HG02970 (cell line): ENCODE results near the gene C1orf146.
"Not testable (repeated sequence)": the region's sequence is repeated elsewhere in the genome, so short reads cannot be mapped to it uniquely, and the experiment has no call there.

Source experiments
- ATAC-seq: cut with Tn5 transposase; IDR thresholded peaks from one replicate; pipeline ENCODE4 v1.9.1; 2021; ENCODE audit warnings: mild to moderate bottlenecking, moderate library complexity, moderate number of reproducible peaks; ENCODE audit not compliant: unreplicated experiment, low FRiP score

C1orf146 gene

GRCh38 chr1:92217721-92218120 lies at the start of gene C1orf146:
TSS of gene C1orf146 (plus strand) at chr1:92217915. CDS start at chr1:92231421, 13,506 bp downstream.
- no peak for ATAC-seq

- no peak for ATAC-seq
These were observed 49.1 kb upstream of the C1orf146 start for GRCh38 chr1:92168657-92169056.

GRCh38 chr1:92169214-92170005 lies 48.3 kb upstream of the C1orf146 start:
- no peak for ATAC-seq

GRCh38 chr1:92184632-92185031 lies 33.1 kb upstream of the C1orf146 start:
- ATAC-seq: no peak

GRCh38 chr1:92186081-92186480 lies 31.6 kb upstream of the C1orf146 start:
- ATAC-seq: no peak

GRCh38 chr1:92188436-92189255 lies 29.1 kb upstream of the C1orf146 start:
- ATAC-seq: no peak

- ATAC-seq: no peak
These were observed 26.0 kb upstream of the C1orf146 start for GRCh38 chr1:92191726-92192125.

- ATAC-seq: no peak
These were observed 25.5 kb upstream of the C1orf146 start for GRCh38 chr1:92192246-92192645.

- no peak for ATAC-seq
These were observed 23.2 kb upstream of the C1orf146 start for GRCh38 chr1:92194511-92194910.

GRCh38 chr1:92201973-92202372 lies 15.7 kb upstream of the C1orf146 start:
- ATAC-seq: no peak

GRCh38 chr1:92203105-92203504 lies 14.6 kb upstream of the C1orf146 start:
- ATAC-seq: no peak

- no peak for ATAC-seq
These were observed 7.0 kb upstream of the C1orf146 start for GRCh38 chr1:92210701-92211100.

- ATAC-seq: no peak
These were observed 6.5 kb upstream of the C1orf146 start for GRCh38 chr1:92211166-92211565.

- no peak for ATAC-seq
These were observed 844 bp downstream of the C1orf146 start for GRCh38 chr1:92218559-92218958.

- ATAC-seq: no peak
These were observed 1.3 kb downstream of the C1orf146 start for GRCh38 chr1:92219028-92219427.

GRCh38 chr1:92228401-92228800 lies 10.7 kb downstream of the C1orf146 start:
- no peak for ATAC-seq

- ATAC-seq: no peak
These were observed 13.0 kb downstream of the C1orf146 start for GRCh38 chr1:92230736-92231135.

- ATAC-seq: no peak
These were observed 22.3 kb downstream of the C1orf146 start for GRCh38 chr1:92240034-92240433.

- ATAC-seq: no peak
These were observed 26.7 kb downstream of the C1orf146 start for GRCh38 chr1:92244376-92244775.

GRCh38 chr1:92254714-92255113 lies 37.0 kb downstream of the C1orf146 start:
- not testable (repeated sequence) for ATAC-seq

- no peak for ATAC-seq
These were observed 41.6 kb downstream of the C1orf146 start for GRCh38 chr1:92259350-92259749.

GRCh38 chr1:92262516-92262915 lies 44.8 kb downstream of the C1orf146 start:
- no peak for ATAC-seq
